Ovary (tissue), 9 donors: ENCODE data around the gene DOCK1. TPM values are rescaled to one million over a fixed set of nuclear protein-coding genes. Genes with fewer than 3 reads are reported as not detected.

ENCODE experiments used
- DNase-seq, 5 donors: peaks; one replicate each; pipeline ENCODE4 v3.0.0-alpha.2; 2019 to 2020
- H3K27ac ChIP-seq, 2 donors: fragments of 200-600 bp; one replicate each; pipeline versions ENCODE4 v1.5.1 to v1.8.0; 2019 to 2022
- H3K27me3 ChIP-seq: fragments of 200-600 bp; one replicate; pipeline ENCODE4 v1.8.0; 2022
- H3K36me3 ChIP-seq: fragments of 200-600 bp; sonication (generic); one replicate; pipeline ENCODE4 v1.5.1; 2019
- H3K4me1 ChIP-seq: one replicate; pipeline ENCODE4 v1.8.1; 2013; ENCODE audit warnings: mild to moderate bottlenecking, moderate library complexity; ENCODE audit not compliant: insufficient read depth
- H3K4me3 ChIP-seq: fragments of 200-600 bp; sonication (generic); one replicate; pipeline ENCODE4 v1.5.1; 2017
- H3K9me3 ChIP-seq, 2 donors: fragments of 200-600 bp in 1 of 2; sonication (generic) in 1 of 2; one replicate each; pipeline versions ENCODE4 v1.5.1 to v1.8.1; 2013 to 2019; ENCODE audit warnings: mild to moderate bottlenecking in 1 of 2, moderate library complexity in 1 of 2
- CTCF ChIP-seq, 3 donors: fragments of 450-650 bp in 2 of 3; fragments of 200-600 bp in 1 of 3; IDR thresholded peaks; one replicate each; pipeline versions ENCODE4 v1.5.1 to v1.8.0; 2016 to 2022; ENCODE audit warnings: antibody characterized with exemption in 3 of 3, mild to moderate bottlenecking in 1 of 3
- EP300 ChIP-seq: sonication (generic); formaldehyde crosslinking; IDR thresholded peaks from one replicate; pipeline ENCODE4 v1.6.1; 2017; ENCODE audit warnings: antibody characterized with exemption
- POLR2A ChIP-seq: fragments of 450-650 bp; IDR thresholded peaks from one replicate; pipeline ENCODE4 v1.6.1; 2017; ENCODE audit warnings: antibody characterized with exemption, mild to moderate bottlenecking, moderate library complexity
- WGBS, 3 donors: extraction: QIAGEN DNeasy Blood & Tissue Kit in 1 of 3; methylation state at CpG; one replicate each; pipeline versions ENCODE4 v1.1.5 to v1.1.7; 2013 to 2017; 5-methylcytosine and 5-hydroxymethylcytosine counted together
- intact Hi-C, 4 donors: fragments of 100-400 bp; cut with DNase I; formaldehyde crosslinking; loops; one replicate each; pipeline versions ENCODE4 v1.11.0 to v1.15.1; 2022 to 2023
- polyA plus RNA-seq, 2 donors: library from polyadenylated mRNA; stranded (reverse); fragments of 200-250 nt in 1 of 2; fragments of 350-450 nt in 1 of 2; fragmentation: Illumina TruSeq in 1 of 2; extraction: RNeasy Lipid Tissue Mini Kit (QIAGEN cat#74804) in 1 of 2; gene quantifications; one replicate each; pipeline ENCODE4 v1.2.3, GENCODE V29; 2013 to 2014
- total RNA-seq, 7 donors: library from RNA; depleted of rRNA in 2 of 7; stranded (reverse); fragments of >200 nt in 2 of 7; fragmentation: NEBNext Ultra II Directional in 3 of 7; extraction: Animal tissue kit (Norgen Biotek cat#: 25700) in 3 of 7; gene quantifications; one replicate each; pipeline versions ENCODE4 v1.1.0 to v1.2.4, GENCODE V29; 2016 to 2023
- donor health status: DM: no; HTN: no; CAD: no; lungs with moderate emphysema.
- donor health status: DM: no; HTN: no; CAD: no.
- donor health status: Bipolar disorder and iron deficiency.
- donor health status: DM: yes; HTN: yes; CAD: no.
- donor health status: DM: no; HTN: no; CAD: no.
- donor health status: DM: yes; HTN: yes; CAD: no.

Gene DOCK1
- total and polyA plus RNA-seq, 9 donors = 24.7 to 68.3 (median 51.1) TPM

GRCh38 chr10:127414024-127414423 is 508.8 kb downstream of the DOCK1 start:
- no peaks in the 10 kb centered on the region for H3K9me3 ChIP-seq
- peaks cover 15% of the 10 kb centered on the region for H3K4me1 ChIP-seq
- no peak for TF ChIP-seq EP300
- no peak for TF ChIP-seq CTCF (IDR thresholded peaks at IDR 0.05)
- no peak for TF ChIP-seq POLR2A
- H3K27ac ChIP-seq = no peak overlapping the region
- H3K27me3 ChIP-seq = no peaks in the 10 kb centered on the region
- WGBS, 3 donors = 85 to 88% (median 88%) methylated on average over 9 of the region's 9 CpGs
- DNase-seq = no peak
- H3K4me3 ChIP-seq = no peak overlapping the region
- H3K36me3 ChIP-seq = no peaks in the 10 kb centered on the region
- intact Hi-C loops = no loop called here

- intact Hi-C loops = no loop called here
- H3K36me3 ChIP-seq = no peaks in the 10 kb centered on the region
- no peak overlapping the region for H3K27ac ChIP-seq
- H3K9me3 ChIP-seq = no peaks in the 10 kb centered on the region
- peaks cover 26% of the 10 kb centered on the region for H3K4me1 ChIP-seq
- TF ChIP-seq EP300 = no peak
- no peak for TF ChIP-seq CTCF (IDR thresholded peaks at IDR 0.05)
- no peak for TF ChIP-seq POLR2A
- no peak for DNase-seq
- H3K4me3 ChIP-seq = no peak overlapping the region
- WGBS, 3 donors = 81 to 84% (median 83%) methylated on average over 9 of the region's 9 CpGs
- no peaks in the 10 kb centered on the region for H3K27me3 ChIP-seq
Measured at GRCh38 chr10:127415116-127415515, 509.9 kb downstream of the DOCK1 start.

- Histone ChIP-seq H3K27ac (peak overlapping the region in 1 of 2 donors; percentile 42), H3K9me3 (no peaks in the 10 kb centered on the region), H3K4me3 (no peak overlapping the region), H3K27me3 (no peaks in the 10 kb centered on the region), H3K36me3 (no peaks in the 10 kb centered on the region), H3K4me1 (peaks cover 35% of the 10 kb centered on the region)
- TF ChIP-seq CTCF (IDR thresholded peaks at IDR 0.05) (no peak), EP300 (no peak), POLR2A (no peak)
- intact Hi-C loops = no loop called here
- 65 to 68% (median 65%) methylated on average over 12 of the region's 12 CpGs for WGBS, 3 donors
- DNase-seq = no peak
Measured at GRCh38 chr10:127415901-127416581, 510.8 kb downstream of the DOCK1 start.

GRCh38 chr10:127417031-127417430 is 511.8 kb downstream of the DOCK1 start:
- 70 to 85% (median 77%) methylated on average over 10 of the region's 10 CpGs for WGBS, 3 donors
- intact Hi-C loops = no loop called here
- TF ChIP-seq POLR2A (no peak), EP300 (no peak), CTCF (IDR thresholded peaks at IDR 0.05) (no peak)

More at GRCh38 chr10:127417031-127417430, 511.8 kb downstream of the DOCK1 start:
- Histone ChIP-seq H3K4me1 (peaks cover 35% of the 10 kb centered on the region), H3K27ac (peak overlapping the region in 1 of 2 donors; percentile 16), H3K4me3 (no peak overlapping the region), H3K36me3 (no peaks in the 10 kb centered on the region), H3K27me3 (no peaks in the 10 kb centered on the region), H3K9me3 (no peaks in the 10 kb centered on the region)
- DNase-seq = no peak
